ENCODE results near the gene OLFML2B.

The OLFML2B gene

DNA sequence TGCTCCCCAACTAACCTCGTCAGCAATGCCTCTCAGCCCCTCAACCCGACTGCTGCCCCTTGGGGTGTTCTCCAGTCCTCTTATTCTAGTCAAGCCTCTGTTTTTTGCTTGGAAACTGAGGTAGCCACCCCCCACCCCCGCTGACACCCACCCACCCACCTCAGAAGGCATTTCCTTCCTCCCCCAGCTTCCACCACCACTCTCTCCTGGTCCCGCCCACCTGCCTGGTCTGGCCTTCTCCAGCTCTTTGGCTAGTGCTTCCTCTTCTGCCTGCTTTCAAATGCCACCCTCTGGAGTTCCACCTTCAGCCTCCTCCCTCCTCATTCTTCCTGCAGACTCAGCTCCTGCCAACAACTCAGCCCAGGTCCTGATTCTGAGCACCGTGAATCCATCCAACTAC is 35.3 kb downstream of the OLFML2B start:
- no peak overlapping the region for H3K4me3 ChIP-seq (ENCODE audit: low read depth, low read length)
- TF ChIP-seq, protein P1, sequence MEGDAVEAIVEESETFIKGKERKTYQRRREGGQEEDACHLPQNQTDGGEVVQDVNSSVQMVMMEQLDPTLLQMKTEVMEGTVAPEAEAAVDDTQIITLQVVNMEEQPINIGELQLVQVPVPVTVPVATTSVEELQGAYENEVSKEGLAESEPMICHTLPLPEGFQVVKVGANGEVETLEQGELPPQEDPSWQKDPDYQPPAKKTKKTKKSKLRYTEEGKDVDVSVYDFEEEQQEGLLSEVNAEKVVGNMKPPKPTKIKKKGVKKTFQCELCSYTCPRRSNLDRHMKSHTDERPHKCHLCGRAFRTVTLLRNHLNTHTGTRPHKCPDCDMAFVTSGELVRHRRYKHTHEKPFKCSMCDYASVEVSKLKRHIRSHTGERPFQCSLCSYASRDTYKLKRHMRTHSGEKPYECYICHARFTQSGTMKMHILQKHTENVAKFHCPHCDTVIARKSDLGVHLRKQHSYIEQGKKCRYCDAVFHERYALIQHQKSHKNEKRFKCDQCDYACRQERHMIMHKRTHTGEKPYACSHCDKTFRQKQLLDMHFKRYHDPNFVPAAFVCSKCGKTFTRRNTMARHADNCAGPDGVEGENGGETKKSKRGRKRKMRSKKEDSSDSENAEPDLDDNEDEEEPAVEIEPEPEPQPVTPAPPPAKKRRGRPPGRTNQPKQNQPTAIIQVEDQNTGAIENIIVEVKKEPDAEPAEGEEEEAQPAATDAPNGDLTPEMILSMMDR (IDR thresholded peaks at IDR 0.05; ENCODE audit: low read depth, low read length, missing control alignments) = no peak
- DNase-seq (ENCODE audit: low read depth) = no peak

GRCh38 chr1:161987872-161988271 is 35.8 kb downstream of the OLFML2B start:
- no peak for DNase-seq (ENCODE audit: low read depth)
- H3K4me3 ChIP-seq (ENCODE audit: low read depth, low read length) = no peak overlapping the region
- TF ChIP-seq, protein P1 (IDR thresholded peaks at IDR 0.05; ENCODE audit: low read depth, low read length, missing control alignments) = no peak

GRCh38 chr1:161987303-161987702 is 36.4 kb downstream of the OLFML2B start:
- no peak for DNase-seq (ENCODE audit: low read depth)
- no peak overlapping the region for H3K4me3 ChIP-seq (ENCODE audit: low read depth, low read length)
- TF ChIP-seq, protein P1 (IDR thresholded peaks at IDR 0.05; ENCODE audit: low read depth, low read length, missing control alignments) = no peak

GRCh38 chr1:161986328-161986727 is 37.3 kb downstream of the OLFML2B start:
- TF ChIP-seq, protein P1 (IDR thresholded peaks at IDR 0.05; ENCODE audit: low read depth, low read length, missing control alignments) = no peak
- no peak overlapping the region for H3K4me3 ChIP-seq (ENCODE audit: low read depth, low read length)
- no peak for DNase-seq (ENCODE audit: low read depth)

DNA sequence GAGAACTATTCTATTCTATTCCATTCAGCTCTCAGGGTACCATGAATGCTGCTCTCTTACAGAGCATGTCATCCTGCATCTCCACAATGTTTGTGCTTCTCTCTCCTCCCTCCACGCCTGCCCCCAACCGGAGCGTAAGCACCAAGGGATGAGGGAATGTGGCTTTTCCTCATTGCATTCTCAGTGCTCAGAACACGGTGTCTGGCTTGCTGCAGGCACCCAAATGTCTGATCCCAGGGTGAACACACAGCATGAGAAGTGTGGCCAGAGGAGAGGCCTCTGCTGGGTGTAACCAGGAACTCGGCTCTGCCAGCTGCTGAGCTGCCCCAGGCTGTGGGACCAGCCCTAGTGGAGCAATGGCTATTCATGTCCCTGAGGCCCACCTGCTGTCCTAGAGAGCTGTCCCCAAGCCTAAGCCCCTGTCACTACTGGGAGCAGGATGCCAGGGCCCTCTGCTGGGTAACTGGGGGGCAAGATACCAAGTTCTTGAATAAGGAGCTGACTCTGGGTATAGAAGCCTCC is 38.3 kb downstream of the OLFML2B start:
- TF ChIP-seq, protein P1 (IDR thresholded peaks at IDR 0.05; ENCODE audit: low read depth, low read length, missing control alignments) = no peak
- no peak overlapping the region for H3K4me3 ChIP-seq (ENCODE audit: low read depth, low read length)
- DNase-seq (ENCODE audit: low read depth) = no peak

DNA sequence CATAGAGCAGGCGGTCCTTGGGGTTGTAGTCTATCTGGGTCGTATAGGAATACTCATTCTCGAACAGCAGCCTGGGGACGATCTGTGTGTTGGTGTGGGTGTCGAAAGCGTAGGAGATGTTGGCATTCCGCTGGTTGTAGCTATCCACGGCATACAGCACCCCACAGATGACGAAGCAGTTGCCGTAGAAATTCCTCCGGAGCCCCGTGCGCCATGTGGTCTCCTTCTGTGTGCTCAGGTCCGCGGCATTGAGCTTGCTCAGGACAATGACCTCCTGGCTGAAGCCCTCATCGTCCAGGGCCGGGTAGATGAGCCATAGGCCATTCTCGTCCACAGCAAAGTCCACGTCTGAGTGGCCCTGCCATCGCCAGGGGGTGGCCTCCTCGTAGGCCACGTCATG is 39.9 kb downstream of the OLFML2B start:
- no peak for DNase-seq (ENCODE audit: low read depth)
- TF ChIP-seq, protein P1 (IDR thresholded peaks at IDR 0.05; ENCODE audit: low read depth, low read length, missing control alignments) = no peak
- H3K4me3 ChIP-seq (ENCODE audit: low read depth, low read length) = no peak overlapping the region

GRCh38 chr1:161982917-161983316 is 40.8 kb downstream of the OLFML2B start:
- DNase-seq (ENCODE audit: low read depth) = no peak
- TF ChIP-seq, protein P1 (IDR thresholded peaks at IDR 0.05; ENCODE audit: low read depth, low read length, missing control alignments) = no peak
- H3K4me3 ChIP-seq (ENCODE audit: low read depth, low read length) = no peak overlapping the region
